Trophoblast cell (in vitro differentiated cells and primary cell): ENCODE data around the gene SMARCC2.

Experiments used
- DNase-seq, 2 donors: peaks; one replicate each; pipeline ENCODE4 v3.0.0-alpha.2; 2016
- H2AFZ ChIP-seq: 2 replicates; pipeline ENCODE4 v1.6.1; 2013; ENCODE audit warnings: low read length, moderate library complexity, mild to moderate bottlenecking; ENCODE audit not compliant: insufficient read depth, poor library complexity
- H2AK5ac ChIP-seq: 2 replicates; pipeline ENCODE4 v1.6.1; 2013; ENCODE audit warnings: mild to moderate bottlenecking, low read length
- H2BK120ac ChIP-seq: 2 replicates; pipeline ENCODE4 v1.6.1; 2013; ENCODE audit warnings: low read length, mild to moderate bottlenecking, moderate library complexity; ENCODE audit not compliant: insufficient read depth, poor library complexity
- H2BK12ac ChIP-seq: 2 replicates; pipeline ENCODE4 v1.6.1; 2013; ENCODE audit warnings: mild to moderate bottlenecking, low read length, moderate library complexity
- H2BK5ac ChIP-seq: 2 replicates; pipeline ENCODE4 v1.6.1; 2013; ENCODE audit warnings: low read length, low read depth, moderate library complexity, mild to moderate bottlenecking; ENCODE audit not compliant: poor library complexity
- H3K14ac ChIP-seq: 2 replicates; pipeline ENCODE4 v1.6.1; 2013; ENCODE audit warnings: mild to moderate bottlenecking, low read length
- H3K18ac ChIP-seq: 2 replicates; pipeline ENCODE4 v1.6.1; 2013; ENCODE audit warnings: mild to moderate bottlenecking, low read length
- H3K23ac ChIP-seq: 2 replicates; pipeline ENCODE4 v1.6.1; 2013; ENCODE audit warnings: low read length
- H3K27ac ChIP-seq: 2 replicates; pipeline ENCODE4 v1.5.1; 2013; ENCODE audit warnings: low read depth, mild to moderate bottlenecking, inconsistent platforms, low read length, moderate library complexity
- H3K27me3 ChIP-seq: 2 replicates; pipeline ENCODE4 v1.6.1; 2013; ENCODE audit warnings: inconsistent platforms, mild to moderate bottlenecking, low read length, moderate library complexity; ENCODE audit not compliant: insufficient read depth
- H3K36me3 ChIP-seq, 2 experiments: 1 replicate in 1 of 2; 2 replicates in 1 of 2; pipeline ENCODE4 v1.6.1; 2013; ENCODE audit warnings: low read length in 2 of 2, mild to moderate bottlenecking in 2 of 2, moderate library complexity in 1 of 2; ENCODE audit not compliant: insufficient read depth in 2 of 2, control insufficient read depth in 1 of 2
- H3K4ac ChIP-seq: 2 replicates; pipeline ENCODE4 v1.6.1; 2013; ENCODE audit warnings: low read depth, mild to moderate bottlenecking, low read length, moderate library complexity
- H3K4me1 ChIP-seq, 2 experiments: 1 replicate in 1 of 2; 2 replicates in 1 of 2; pipeline ENCODE4 v1.6.1; 2013; ENCODE audit warnings: low read length in 2 of 2, mild to moderate bottlenecking in 2 of 2, moderate library complexity in 1 of 2; ENCODE audit not compliant: insufficient read depth in 2 of 2, control insufficient read depth in 1 of 2
- H3K4me2 ChIP-seq: 2 replicates; pipeline ENCODE4 v1.6.1; 2013; ENCODE audit warnings: inconsistent platforms, mild to moderate bottlenecking, low read length, moderate library complexity
- H3K4me3 ChIP-seq: 2 replicates; pipeline ENCODE4 v1.5.1; 2013; ENCODE audit warnings: mild to moderate bottlenecking, low read depth, low read length, inconsistent platforms
- H3K79me1 ChIP-seq: one replicate; pipeline ENCODE4 v1.6.1; 2013; ENCODE audit warnings: low read length
- H3K79me2 ChIP-seq: 2 replicates; pipeline ENCODE4 v1.6.1; 2013; ENCODE audit warnings: low read length, mild to moderate bottlenecking; ENCODE audit not compliant: control insufficient read depth, insufficient read depth, poor library complexity
- H3K9ac ChIP-seq: 2 replicates; pipeline ENCODE4 v1.6.1; 2013; ENCODE audit warnings: mild to moderate bottlenecking, low read length
- H3K9me3 ChIP-seq: 2 replicates; pipeline ENCODE4 v1.6.1; 2013; ENCODE audit warnings: low read depth, mild to moderate bottlenecking, control low read depth, inconsistent platforms, low read length; ENCODE audit not compliant: insufficient read depth
- H4K12ac ChIP-seq: 2 replicates; pipeline ENCODE4 v1.6.1; 2013; ENCODE audit warnings: low read depth, mild to moderate bottlenecking, low read length, moderate library complexity
- H4K8ac ChIP-seq: 2 replicates; pipeline ENCODE4 v1.6.1; 2013; ENCODE audit warnings: low read depth, mild to moderate bottlenecking, low read length, moderate library complexity
- H4K91ac ChIP-seq: one replicate; pipeline ENCODE4 v1.6.1; 2013; ENCODE audit warnings: low read depth, mild to moderate bottlenecking, low read length, moderate library complexity
- WGBS: extraction: QIAGEN DNeasy Blood & Tissue Kit; methylation state at CpG from one replicate; pipeline ENCODE4 v1.1.7; 2013; ENCODE audit warnings: missing lambda C conversion rate; ENCODE audit not compliant: insufficient read length, insufficient coverage; ENCODE audit errors: extremely low coverage; 5-methylcytosine and 5-hydroxymethylcytosine counted together

Gene SMARCC2

GRCh38 chr12:56152756-56153677 is 36.3 kb downstream of the SMARCC2 start:
- peaks cover 11 to 17% of the 10 kb centered on the region in 2 experiments for H3K36me3 ChIP-seq
- H3K18ac ChIP-seq: peak overlapping the region; percentile 61
- peak overlapping the region; percentile 35 for H2AFZ ChIP-seq
- peak overlapping the region; percentile 84 for H3K9ac ChIP-seq
- no CpG with 5 or more reads among the region's 8 CpGs for WGBS
- no peak overlapping the region for H3K23ac ChIP-seq
- H2AK5ac ChIP-seq: peak overlapping the region; percentile 79
- H4K8ac ChIP-seq: peak overlapping the region; percentile 62
- DNase-seq: no peak
- peak overlapping the region; percentile 44 for H3K4ac ChIP-seq
- no peak overlapping the region for H3K27ac ChIP-seq
- peak overlapping the region; percentile 100 for H3K4me2 ChIP-seq
- H3K14ac ChIP-seq: peak overlapping the region; percentile 59
- peak overlapping the region; percentile 67 for H4K91ac ChIP-seq
- H3K79me2 ChIP-seq: peaks cover 2% of the 10 kb centered on the region
- H2BK120ac ChIP-seq: peak overlapping the region; percentile 20
- H3K4me3 ChIP-seq: peak overlapping the region; percentile 79
- peak overlapping the region; percentile 49 for H4K12ac ChIP-seq
- H3K27me3 ChIP-seq: no peaks in the 10 kb centered on the region
- H3K4me1 ChIP-seq: peaks cover 17% of the 10 kb centered on the region in 2 experiments
- H3K9me3 ChIP-seq: no peaks in the 10 kb centered on the region
- no peak overlapping the region for H2BK5ac ChIP-seq
- peaks cover 13% of the 10 kb centered on the region for H3K79me1 ChIP-seq
- no peak overlapping the region for H2BK12ac ChIP-seq

GRCh38 chr12:56152132-56152755 is 37.0 kb downstream of the SMARCC2 start, which contains the start of gene MYL6B:
MYL6B (plus strand) TSS chr12:56152587; CDS start chr12:56153919, 1,332 bp downstream.
- H3K36me3 ChIP-seq: peaks cover 11 to 17% of the 10 kb centered on the region in 2 experiments
- peak within 1 kb of the TSS; percentile 100 for H3K4me2 ChIP-seq
- peak within 1 kb of the TSS; percentile 79 for H4K91ac ChIP-seq
- H3K23ac ChIP-seq: no peak within 1 kb of the TSS
- no peak within 1 kb of the TSS for H2BK12ac ChIP-seq
- peak within 1 kb of the TSS; percentile 71 for H3K14ac ChIP-seq
- peak within 1 kb of the TSS; percentile 92 for H4K12ac ChIP-seq
- no CpG with 5 or more reads among the region's 37 CpGs for WGBS
- no peaks in the 10 kb centered on the region for H3K27me3 ChIP-seq
- DNase-seq: peak; percentile 94 to 96
- H2BK5ac ChIP-seq: peak within 1 kb of the TSS; percentile 46
- H3K18ac ChIP-seq: peak within 1 kb of the TSS; percentile 61
- H3K4me3 ChIP-seq: peak within 1 kb of the TSS; percentile 79
- peaks cover 9% of the 10 kb centered on the region for H3K79me1 ChIP-seq
- peak within 1 kb of the TSS; percentile 75 for H2AFZ ChIP-seq
- H3K4ac ChIP-seq: peak within 1 kb of the TSS; percentile 44
- peak within 1 kb of the TSS; percentile 79 for H2AK5ac ChIP-seq
- H3K27ac ChIP-seq: peak within 1 kb of the TSS; percentile 61
- peaks cover under 1% of the 10 kb centered on the region for H3K79me2 ChIP-seq
- H3K4me1 ChIP-seq: peaks cover 14% of the 10 kb centered on the region in 2 experiments
- H3K9me3 ChIP-seq: no peaks in the 10 kb centered on the region
- peak within 1 kb of the TSS; percentile 20 for H2BK120ac ChIP-seq
- H4K8ac ChIP-seq: peak within 1 kb of the TSS; percentile 81
- H3K9ac ChIP-seq: peak within 1 kb of the TSS; percentile 88

GRCh38 chr12:56151672-56152131 is 37.6 kb downstream of the SMARCC2 start:
- Histone ChIP-seq H3K4me3 (peak overlapping the region; percentile 79), H3K4me1 (peaks cover 12 to 13% of the 10 kb centered on the region in 2 experiments), H3K27ac (peak overlapping the region; percentile 61), H3K4ac (peak overlapping the region; percentile 33), H3K9ac (peak overlapping the region; percentile 88), H3K9me3 (no peaks in the 10 kb centered on the region), H3K79me1 (peaks cover 9% of the 10 kb centered on the region), H2BK120ac (no peak overlapping the region), H4K8ac (peak overlapping the region; percentile 81), H3K27me3 (no peaks in the 10 kb centered on the region), H3K18ac (no peak overlapping the region), H2AK5ac (no peak overlapping the region), H2BK5ac (peak overlapping the region; percentile 46), H2BK12ac (no peak overlapping the region), H3K4me2 (peak overlapping the region; percentile 100), H4K91ac (peak overlapping the region; percentile 79), H3K36me3 (peaks cover 11 to 17% of the 10 kb centered on the region in 2 experiments), H2AFZ (peak overlapping the region; percentile 75), H3K79me2 (no peaks in the 10 kb centered on the region), H3K14ac (peak overlapping the region; percentile 71), H4K12ac (peak overlapping the region; percentile 92), H3K23ac (no peak overlapping the region)
- no CpG with 5 or more reads among the region's 12 CpGs for WGBS
- DNase-seq: peak; percentile 61 to 79

GRCh38 chr12:56150563-56150962 is 38.7 kb downstream of the SMARCC2 start:
- H3K27me3 ChIP-seq: no peaks in the 10 kb centered on the region
- H3K4me1 ChIP-seq: peaks cover 12 to 13% of the 10 kb centered on the region in 2 experiments
- H2BK12ac ChIP-seq: no peak overlapping the region
- H3K27ac ChIP-seq: no peak overlapping the region
- no peaks in the 10 kb centered on the region for H3K9me3 ChIP-seq
- H2BK120ac ChIP-seq: no peak overlapping the region
- no peaks in the 10 kb centered on the region for H3K79me2 ChIP-seq
- no peak overlapping the region for H3K4me3 ChIP-seq
- no CpG with 5 or more reads among the region's 3 CpGs for WGBS
- H2AK5ac ChIP-seq: no peak overlapping the region
- H2BK5ac ChIP-seq: no peak overlapping the region
- peaks cover 9% of the 10 kb centered on the region for H3K79me1 ChIP-seq
- no peak overlapping the region for H3K9ac ChIP-seq
- H3K14ac ChIP-seq: no peak overlapping the region
- no peak overlapping the region for H4K91ac ChIP-seq
- peak in 1 of 2 donors; percentile 29 for DNase-seq
- no peak overlapping the region for H3K18ac ChIP-seq
- H4K8ac ChIP-seq: no peak overlapping the region
- H2AFZ ChIP-seq: no peak overlapping the region
- no peak overlapping the region for H3K4ac ChIP-seq
- peaks cover 7 to 13% of the 10 kb centered on the region in 2 experiments for H3K36me3 ChIP-seq
- no peak overlapping the region for H4K12ac ChIP-seq
- no peak overlapping the region for H3K4me2 ChIP-seq
- H3K23ac ChIP-seq: no peak overlapping the region
